Measurements from ENCODE around the gene ACACA.

Gene ACACA

DNA sequence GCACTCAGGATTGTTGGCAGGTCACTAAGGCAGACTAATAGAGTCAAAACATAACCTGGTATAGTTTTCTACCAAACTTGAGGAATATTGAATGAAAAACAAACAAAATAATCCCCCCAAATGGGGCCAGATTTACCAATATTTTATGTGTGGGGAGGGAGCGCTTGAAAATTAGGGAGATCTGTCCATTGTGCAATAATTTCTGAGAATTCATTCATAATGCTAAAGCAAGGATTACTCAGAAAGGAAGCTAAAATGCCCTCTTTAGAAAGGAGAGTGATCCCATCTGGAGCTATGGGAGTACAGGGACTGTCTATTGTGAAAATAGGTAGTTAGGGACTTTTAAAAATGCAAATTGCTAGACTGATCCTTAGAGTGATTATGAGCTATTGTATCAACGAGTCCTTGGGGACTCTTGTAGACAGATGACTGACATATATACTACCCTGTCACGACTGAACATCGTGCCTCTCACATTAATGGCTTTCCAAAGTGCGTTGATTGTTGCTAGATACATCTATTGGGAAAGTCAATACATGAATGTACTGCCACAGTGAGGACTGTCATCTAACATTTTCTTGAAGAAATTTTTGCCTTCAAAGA is 264.2 kb downstream of the ACACA start:
- H3K4me1 ChIP-seq, result peaks cover 27% of the 10 kb centered on the region
- DNase-seq, result no peak
- H3K36me3 ChIP-seq, result peaks cover 23% of the 10 kb centered on the region
- no peak overlapping the region for H3K4me3 ChIP-seq (ENCODE audit: low read depth, low read length)
- H3K9me3 ChIP-seq, result no peaks in the 10 kb centered on the region
- no peaks in the 10 kb centered on the region for H3K27me3 ChIP-seq
- TF ChIP-seq CTCF (IDR thresholded peaks at IDR 0.05; ENCODE audit: low read depth, low read length), result no peak

- DNase-seq, result no peak
- H3K4me1 ChIP-seq, result peaks cover 36% of the 10 kb centered on the region
- no peaks in the 10 kb centered on the region for H3K27me3 ChIP-seq
- no peaks in the 10 kb centered on the region for H3K9me3 ChIP-seq
- H3K36me3 ChIP-seq, result peaks cover 23% of the 10 kb centered on the region
- H3K4me3 ChIP-seq (ENCODE audit: low read depth, low read length), result no peak overlapping the region
- TF ChIP-seq CTCF (IDR thresholded peaks at IDR 0.05; ENCODE audit: low read depth, low read length), result no peak
Measured at GRCh38 chr17:37138571-37139120, 268.0 kb downstream of the ACACA start.

GRCh38 chr17:37137906-37138514 is 268.6 kb downstream of the ACACA start:
- peaks cover 23% of the 10 kb centered on the region for H3K36me3 ChIP-seq
- no peaks in the 10 kb centered on the region for H3K27me3 ChIP-seq
- no peak for TF ChIP-seq CTCF (IDR thresholded peaks at IDR 0.05; ENCODE audit: low read depth, low read length)
- H3K4me3 ChIP-seq (ENCODE audit: low read depth, low read length), result no peak overlapping the region
- peaks cover 42% of the 10 kb centered on the region for H3K4me1 ChIP-seq
- DNase-seq, result no peak
- no peaks in the 10 kb centered on the region for H3K9me3 ChIP-seq

GRCh38 chr17:37137070-37137610 is 269.5 kb downstream of the ACACA start:
- H3K36me3 ChIP-seq, result peaks cover 17% of the 10 kb centered on the region
- no peak overlapping the region for H3K4me3 ChIP-seq (ENCODE audit: low read depth, low read length)
- TF ChIP-seq CTCF (IDR thresholded peaks at IDR 0.05; ENCODE audit: low read depth, low read length), result peak; percentile 35
- DNase-seq, result no peak
- H3K27me3 ChIP-seq, result no peaks in the 10 kb centered on the region
- H3K4me1 ChIP-seq, result peaks cover 47% of the 10 kb centered on the region
- no peaks in the 10 kb centered on the region for H3K9me3 ChIP-seq

DNA sequence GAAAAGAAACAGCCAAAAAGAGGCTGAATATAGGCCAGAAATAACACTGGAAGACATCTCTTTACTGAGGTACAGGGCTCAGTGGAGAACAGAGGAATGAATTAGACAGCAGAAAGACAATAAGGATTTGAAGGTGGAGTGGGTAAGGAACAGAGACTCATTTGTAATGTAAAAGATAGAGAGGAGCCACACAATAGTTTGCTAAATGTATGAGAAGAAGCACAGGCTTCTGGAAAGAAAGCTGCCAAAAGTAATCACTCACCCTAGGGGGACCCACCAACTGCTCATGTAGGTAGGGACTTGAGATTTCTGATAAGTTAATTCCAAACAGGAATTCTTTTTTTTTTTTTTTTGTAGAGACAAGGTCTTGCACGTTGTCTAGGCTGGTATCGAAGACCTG is 271.1 kb downstream of the ACACA start:
- no peaks in the 10 kb centered on the region for H3K27me3 ChIP-seq
- H3K9me3 ChIP-seq, result no peaks in the 10 kb centered on the region
- H3K4me3 ChIP-seq (ENCODE audit: low read depth, low read length), result no peak overlapping the region
- peaks cover 47% of the 10 kb centered on the region for H3K4me1 ChIP-seq
- TF ChIP-seq CTCF (IDR thresholded peaks at IDR 0.05; ENCODE audit: low read depth, low read length), result no peak
- no peak for DNase-seq
- H3K36me3 ChIP-seq, result peaks cover 12% of the 10 kb centered on the region

- Histone ChIP-seq H3K9me3 (no peaks in the 10 kb centered on the region), H3K36me3 (peaks cover 16% of the 10 kb centered on the region), H3K27me3 (no peaks in the 10 kb centered on the region), H3K4me1 (peaks cover 38% of the 10 kb centered on the region), H3K4me3 (ENCODE audit: low read depth, low read length) (0 out of 2 replicates have a peak overlapping the region, but pooled peaks have one; percentile 6)
- peak; percentile 57 for DNase-seq
- peak; percentile 26; the same call in 1 of the 2 replicates for TF ChIP-seq CTCF (IDR thresholded peaks at IDR 0.05; ENCODE audit: low read depth, low read length)
Measured at GRCh38 chr17:37134050-37134449, 272.6 kb downstream of the ACACA start.

Measured in BE2C (cell line).